DND-41 (cell line): ENCODE measurements around the gene CMTM2.

Source experiments
- CTCF ChIP-seq: IDR thresholded peaks from 2 replicates; pipeline ENCODE4 v1.5.1; 2012; ENCODE audit warnings: borderline replicate concordance, low read length, moderate library complexity, mild to moderate bottlenecking; ENCODE audit not compliant: poor library complexity, severe bottlenecking; ENCODE audit errors: extremely low read depth
- EZH2 ChIP-seq: IDR thresholded peaks from 3 replicates; pipeline ENCODE4 v1.6.1; 2012; ENCODE audit warnings: borderline replicate concordance, low read depth, mild to moderate bottlenecking, moderate library complexity, low read length, inconsistent platforms; ENCODE audit not compliant: severe bottlenecking

DNA sequence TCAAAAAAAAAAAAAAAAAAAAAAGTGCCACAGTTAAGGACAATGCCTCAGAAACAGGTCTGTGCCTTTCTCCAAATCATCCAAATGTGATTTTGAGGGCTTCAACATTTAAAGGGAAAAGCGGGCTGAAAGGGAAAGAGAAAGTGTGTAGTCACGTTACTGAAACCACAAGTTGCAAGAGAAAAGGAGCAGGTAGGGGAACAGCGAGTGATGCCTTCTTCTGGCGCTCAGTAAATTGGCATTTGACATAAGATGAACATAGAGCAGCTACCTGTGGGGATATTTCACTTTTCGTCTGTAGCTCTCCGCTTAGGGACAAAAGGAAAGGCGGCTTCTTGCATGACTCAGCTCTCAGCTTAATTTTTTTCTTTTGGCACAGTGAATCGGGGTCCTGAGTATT, 11.1 kb downstream of the CMTM2 start:
- TF ChIP-seq CTCF, result no peak
- no peak for TF ChIP-seq EZH2
